ENCODE results near the gene VAT1.
A peak's percentile ranks its signal among the peaks of the same experiment; 100 is the strongest.
"Not testable (repeated sequence)": the region's sequence is repeated elsewhere in the genome, so short reads cannot be mapped to it uniquely, and the experiment has no call there.

Gene VAT1

GRCh38 chr17:43006639-43007551, 15.3 kb downstream of the VAT1 start, which contains the start of gene IFI35:
Gene IFI35, plus strand, starts transcription at chr17:43006784. Its CDS starts 164 bp downstream, at chr17:43006948.
- DNase-seq: peak; percentile 92

DNA sequence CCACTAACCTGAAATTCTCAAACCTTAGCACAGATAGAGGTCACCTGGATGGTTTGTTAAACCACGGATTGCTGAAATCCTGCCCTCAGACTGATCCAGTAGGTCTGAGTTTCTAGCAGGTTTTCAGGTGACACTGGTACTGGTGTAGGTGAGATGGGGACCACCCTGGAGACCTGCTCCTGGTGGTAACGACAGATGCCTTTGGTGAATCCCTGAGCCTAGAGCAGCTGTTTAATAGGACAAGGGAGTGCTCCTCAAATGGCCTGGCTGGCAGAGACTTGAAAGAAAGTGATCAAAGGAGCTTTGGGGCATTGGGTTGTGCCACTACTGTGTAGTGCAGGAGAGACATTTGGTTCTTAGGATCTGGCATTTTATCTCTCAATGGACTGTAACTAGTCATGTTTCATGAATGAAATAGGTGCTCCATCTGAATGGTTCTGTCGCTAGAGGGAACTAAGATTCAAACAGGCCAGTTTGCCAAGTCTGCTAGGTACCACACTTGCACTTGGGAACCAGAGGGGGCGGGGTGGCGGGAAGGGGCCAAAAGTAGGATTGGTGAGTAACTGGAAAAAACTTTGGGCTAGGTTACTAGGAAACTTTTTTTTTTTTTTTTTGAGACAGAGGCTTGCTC, 18.5 kb downstream of the VAT1 start:
- peak; percentile 84 for DNase-seq

DNA sequence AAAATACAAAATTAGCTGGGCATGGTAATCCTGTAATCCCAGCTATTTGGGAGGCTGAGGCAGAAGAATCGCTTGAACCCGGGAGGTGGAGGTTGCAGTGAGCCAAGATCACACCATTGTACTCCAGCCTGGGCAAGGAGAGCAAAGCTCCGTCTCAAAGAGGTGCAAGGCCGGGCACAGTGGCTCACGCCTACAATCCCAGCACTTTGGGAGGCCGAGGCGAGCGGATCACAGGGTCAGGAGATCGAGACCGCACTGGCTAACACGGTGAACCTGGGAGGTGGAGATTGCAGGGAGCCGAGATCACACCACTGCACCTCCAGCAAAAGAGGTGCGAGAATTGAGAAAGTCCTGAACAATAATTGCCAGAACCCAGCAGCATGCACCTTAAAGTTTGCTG, 21.3 kb downstream of the VAT1 start:
- DNase-seq: not testable (repeated sequence)

DNA sequence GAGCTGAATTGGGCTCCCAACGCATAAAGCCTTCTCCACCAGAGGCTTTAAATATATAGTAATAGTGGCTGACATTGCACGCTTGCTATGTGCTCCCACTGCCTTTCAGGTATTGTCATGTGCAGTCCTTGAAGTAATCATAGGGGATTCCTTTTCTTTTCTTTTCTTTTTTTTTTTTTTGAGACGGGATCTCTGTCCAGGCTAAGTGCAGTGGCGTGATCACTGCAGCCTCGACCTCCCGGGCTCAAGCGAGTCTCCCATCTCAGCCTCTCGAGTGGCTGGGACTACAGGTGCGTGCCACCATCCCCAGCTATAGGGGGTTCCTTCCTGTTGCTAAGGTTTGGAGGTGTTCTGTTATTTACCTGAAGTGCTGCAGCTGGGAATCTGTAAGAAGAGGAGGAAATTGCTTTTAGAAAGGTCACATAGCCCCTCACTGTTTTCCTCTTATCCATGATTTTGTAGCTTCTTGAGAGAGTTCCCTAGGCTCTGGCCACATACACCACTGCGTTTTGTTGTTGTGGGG, 23.1 kb downstream of the VAT1 start:
- DNase-seq: no peak

DNA sequence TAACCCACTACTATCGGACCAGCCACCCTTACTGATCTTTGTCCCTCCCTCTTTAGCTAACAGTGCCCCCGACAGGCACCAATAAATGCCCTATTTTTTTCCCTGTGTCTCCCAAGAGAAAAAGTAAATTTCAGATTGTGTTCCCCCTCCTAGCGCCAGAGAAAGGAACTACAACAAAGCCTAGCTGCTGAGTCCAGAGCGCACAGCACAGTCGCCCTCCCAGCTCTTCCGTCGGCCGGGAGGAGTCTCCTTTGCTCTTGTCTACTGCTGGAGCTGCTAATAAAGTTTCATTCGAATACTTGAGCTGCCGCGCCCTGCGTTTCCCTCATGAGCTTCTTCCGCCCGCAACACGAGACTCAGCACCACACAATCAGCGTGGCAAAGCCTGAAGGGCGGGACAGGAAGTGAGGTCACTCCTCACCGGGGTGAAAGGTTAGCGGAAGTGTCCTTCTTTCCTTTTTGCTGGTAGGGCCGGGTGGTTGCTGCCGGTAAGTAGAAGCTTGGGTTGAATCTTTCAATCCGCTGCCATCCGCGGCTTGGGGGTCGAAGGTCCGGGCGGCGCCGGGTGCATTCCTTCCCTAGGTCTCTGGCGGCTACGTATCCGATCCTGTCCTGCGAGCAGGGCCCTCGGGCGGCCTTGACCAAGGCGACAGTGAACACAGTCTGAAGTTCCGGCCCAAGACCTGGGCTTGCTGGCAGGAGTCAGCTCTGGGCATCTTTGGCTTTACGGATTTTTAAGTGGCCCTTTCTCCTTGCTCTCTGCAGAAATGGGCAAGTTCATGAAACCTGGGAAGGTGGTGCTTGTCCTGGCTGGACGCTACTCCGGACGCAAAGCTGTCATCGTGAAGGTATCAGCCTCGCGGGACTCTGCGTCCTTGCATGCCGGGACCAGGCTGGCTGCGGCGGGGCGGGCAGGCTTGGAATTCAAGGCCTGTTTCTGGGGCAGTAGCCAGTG, 23.9 kb downstream of the VAT1 start, which contains the start of gene RPL27:
RPL27 (plus strand) TSS at position 436 of the 955 bp plus-strand sequence; CDS start at position 768, 332 bp downstream.
- peak; percentile 100 for DNase-seq

DNA sequence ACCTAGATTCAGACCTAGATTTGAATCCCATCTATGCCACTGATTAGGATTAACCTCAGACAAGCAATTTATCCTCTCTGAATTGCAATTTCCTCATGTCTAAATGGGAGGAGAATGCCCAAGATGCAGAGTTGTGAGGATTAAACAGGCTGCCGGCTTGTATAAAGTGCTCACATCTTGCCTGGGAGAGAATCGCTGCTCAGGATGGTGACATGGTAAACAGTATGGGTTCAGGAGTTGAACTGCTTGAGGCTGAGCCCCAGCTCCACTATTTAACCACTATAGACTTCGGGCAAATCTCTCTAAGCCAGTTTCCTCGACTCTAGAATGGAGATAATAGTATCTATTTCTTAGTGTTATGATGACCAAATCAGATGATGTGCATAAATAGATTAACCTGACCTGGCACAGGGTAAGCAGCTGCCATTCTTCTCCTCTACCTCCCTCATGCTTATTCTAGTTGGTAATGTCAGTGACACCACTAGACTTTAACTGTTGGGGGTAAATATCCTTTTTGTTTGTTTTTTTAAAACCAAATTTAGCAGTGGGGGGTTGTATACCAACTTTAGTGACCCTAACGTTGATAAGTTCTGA, 24.7 kb downstream of the VAT1 start:
- no peak for DNase-seq

DNA sequence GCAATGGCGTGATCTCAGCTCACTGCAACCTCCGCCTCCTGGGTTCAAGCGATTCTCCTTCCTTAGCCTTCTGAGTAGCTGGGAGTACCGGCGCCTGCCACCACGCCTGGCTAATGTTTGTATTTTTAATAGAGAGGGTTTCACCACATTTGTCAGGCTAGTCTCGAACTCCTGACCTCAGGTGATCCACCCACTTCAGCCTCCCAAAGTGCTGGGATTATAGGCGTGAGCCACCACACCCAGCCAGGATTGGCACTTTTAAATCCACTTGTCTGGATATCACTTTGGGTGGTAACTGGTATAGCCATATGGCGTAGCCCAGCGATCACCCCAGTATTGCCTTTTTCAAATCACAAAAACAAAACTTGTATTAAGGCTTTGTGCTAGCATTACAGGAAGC, 28.3 kb downstream of the VAT1 start:
- DNase-seq: not testable (repeated sequence)

DNA sequence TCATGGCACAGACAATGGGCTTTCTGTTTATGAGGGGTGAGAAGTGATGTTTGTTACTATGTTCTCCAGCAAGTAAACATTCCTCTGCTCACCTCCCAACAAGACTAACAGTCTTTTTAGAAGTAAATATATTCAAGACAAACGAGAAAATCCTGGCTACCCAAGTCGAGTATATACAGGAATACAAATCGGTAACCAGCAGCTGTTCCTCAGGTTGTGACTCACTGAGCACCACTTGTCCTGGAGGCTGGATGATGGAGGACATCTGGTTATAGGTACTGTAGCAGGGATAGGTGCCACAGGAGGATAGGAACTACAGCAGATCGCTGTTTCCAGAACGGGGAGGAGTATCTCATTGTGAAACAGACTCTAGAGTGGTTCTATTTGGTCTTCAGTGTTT, 29.3 kb downstream of the VAT1 start:
- DNase-seq: no peak

DNA sequence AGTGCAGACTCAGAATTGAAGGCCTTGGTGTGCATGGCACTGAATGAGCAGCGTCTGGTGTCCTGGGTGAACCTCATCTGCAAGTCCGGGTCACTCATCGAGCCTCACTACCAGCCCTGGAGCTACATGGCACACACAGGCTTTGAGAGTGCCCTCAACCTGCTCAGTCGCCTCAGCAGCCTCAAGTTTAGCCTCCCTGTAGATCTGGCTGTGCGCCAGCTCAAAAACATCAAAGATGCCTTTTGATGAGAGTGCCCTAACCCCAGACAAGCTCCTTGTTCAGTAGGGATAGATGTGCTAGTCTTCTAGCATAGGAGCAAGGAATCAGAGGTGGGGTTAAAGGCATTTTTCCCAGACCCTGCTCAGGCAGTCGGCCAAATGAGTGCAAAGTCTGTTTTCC, 30.7 kb downstream of the VAT1 start:
- no peak for DNase-seq

DNA sequence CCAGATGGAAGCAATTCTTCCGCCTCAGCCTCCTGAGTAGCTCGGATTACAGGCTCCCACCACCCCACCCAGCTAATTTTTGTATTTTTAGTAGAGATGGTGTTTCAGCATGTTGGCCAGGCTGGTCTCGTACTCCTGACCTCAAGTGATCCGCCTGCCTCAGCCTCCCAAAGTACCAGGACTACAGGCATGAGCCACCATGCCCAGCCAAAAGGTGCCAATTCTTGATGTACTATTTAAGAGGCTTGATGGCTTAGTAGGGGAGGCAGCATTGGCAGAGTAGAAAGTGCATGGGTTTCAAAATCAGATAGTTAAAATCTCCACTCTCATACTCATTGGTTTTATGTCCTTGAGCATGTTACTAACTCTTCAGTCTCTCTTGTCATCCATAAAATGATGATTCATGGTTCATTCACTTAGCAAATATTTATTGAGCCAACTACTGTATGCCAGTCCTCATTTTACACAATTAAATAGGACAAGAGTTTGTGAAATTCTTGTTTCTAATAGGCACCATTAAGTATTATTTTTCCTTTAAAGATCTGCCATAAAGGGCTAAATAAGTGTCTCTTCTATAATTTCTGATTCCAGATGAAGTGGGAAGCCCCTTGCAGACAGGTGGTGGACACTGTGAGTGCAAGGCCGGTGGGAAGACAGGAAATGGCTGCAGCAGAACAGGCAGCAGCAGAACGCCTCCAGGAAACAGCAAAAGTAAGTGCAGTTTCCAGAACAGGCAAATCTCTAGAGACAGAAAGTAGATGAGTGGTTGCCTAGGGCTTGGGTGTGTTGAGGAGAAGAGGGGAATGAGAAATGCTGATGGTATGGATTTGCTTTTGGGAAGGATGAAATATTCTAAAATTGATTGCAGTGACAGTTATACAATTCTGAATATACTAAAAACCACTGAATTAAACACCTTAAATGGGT, 32.2 kb downstream of the VAT1 start:
- DNase-seq: peak; percentile 73

DNA sequence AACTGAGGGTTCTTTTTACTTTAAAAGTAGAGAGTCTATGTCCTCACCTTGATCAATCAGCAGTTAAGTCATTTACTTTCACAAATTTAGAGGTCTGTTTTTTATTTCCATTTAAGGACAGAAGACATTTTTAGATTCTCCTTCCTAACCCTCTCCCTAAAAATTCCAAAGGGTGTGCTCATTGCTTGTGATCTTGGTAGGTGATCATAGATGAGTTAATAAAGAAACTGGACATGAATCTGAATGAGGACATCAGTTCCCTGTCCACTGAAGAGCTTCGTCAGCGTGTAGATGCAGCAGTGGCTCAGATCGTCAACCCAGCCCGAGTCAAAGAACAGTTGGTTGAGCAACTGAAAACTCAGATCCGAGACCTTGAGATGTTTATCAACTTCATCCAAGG, 33.0 kb downstream of the VAT1 start:
- DNase-seq: peak; percentile 39

DNA sequence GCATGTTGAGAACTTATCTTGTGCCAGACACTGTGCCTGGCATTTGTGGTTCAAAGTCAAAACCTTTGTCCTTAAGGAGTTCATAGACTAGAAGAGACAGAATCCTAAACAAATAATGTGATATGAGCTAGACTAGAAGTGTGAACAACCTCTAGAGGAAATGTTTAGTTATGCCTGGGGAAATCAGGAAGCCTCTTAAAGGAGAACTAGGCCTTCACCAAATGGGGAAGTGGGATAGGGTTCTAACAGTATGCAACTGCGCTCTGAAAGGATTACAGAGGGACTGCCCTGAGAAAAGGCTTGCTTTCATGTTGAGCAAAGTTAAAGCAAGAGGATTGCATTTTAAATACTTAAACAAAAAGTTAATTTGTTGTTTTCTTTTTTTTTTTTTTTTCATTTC, 37.0 kb downstream of the VAT1 start:
- DNase-seq: no peak

DNA sequence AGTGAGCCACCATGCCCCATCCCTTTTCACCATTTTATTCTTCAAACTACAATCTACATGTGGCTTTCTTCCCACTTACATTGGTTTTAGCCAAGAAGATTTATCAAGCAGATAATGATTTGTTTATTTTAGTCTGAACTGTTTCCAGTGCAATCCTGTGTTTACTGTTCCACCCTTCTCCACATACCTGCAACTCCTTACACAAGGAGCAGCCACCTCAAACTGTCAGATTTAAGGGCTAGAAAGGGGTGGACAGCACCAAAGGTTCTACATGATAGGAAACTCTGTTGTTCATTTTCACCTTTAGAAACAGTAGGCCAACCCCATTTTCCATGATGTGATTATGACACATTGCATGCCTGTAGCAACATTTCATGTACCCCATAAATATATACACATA, 39.9 kb downstream of the VAT1 start:
- DNase-seq: no peak

- DNase-seq: peak; percentile 60
Observed at GRCh38 chr17:42980766-42981397, 41.3 kb downstream of the VAT1 start.

- peak; percentile 90 for DNase-seq
Observed at GRCh38 chr17:42980274-42980765, 41.9 kb downstream of the VAT1 start, which contains the start of gene RUNDC1. Gene RUNDC1, plus strand, starts transcription at chr17:42980565. Its CDS starts 12 bp downstream, at chr17:42980577.

DNA sequence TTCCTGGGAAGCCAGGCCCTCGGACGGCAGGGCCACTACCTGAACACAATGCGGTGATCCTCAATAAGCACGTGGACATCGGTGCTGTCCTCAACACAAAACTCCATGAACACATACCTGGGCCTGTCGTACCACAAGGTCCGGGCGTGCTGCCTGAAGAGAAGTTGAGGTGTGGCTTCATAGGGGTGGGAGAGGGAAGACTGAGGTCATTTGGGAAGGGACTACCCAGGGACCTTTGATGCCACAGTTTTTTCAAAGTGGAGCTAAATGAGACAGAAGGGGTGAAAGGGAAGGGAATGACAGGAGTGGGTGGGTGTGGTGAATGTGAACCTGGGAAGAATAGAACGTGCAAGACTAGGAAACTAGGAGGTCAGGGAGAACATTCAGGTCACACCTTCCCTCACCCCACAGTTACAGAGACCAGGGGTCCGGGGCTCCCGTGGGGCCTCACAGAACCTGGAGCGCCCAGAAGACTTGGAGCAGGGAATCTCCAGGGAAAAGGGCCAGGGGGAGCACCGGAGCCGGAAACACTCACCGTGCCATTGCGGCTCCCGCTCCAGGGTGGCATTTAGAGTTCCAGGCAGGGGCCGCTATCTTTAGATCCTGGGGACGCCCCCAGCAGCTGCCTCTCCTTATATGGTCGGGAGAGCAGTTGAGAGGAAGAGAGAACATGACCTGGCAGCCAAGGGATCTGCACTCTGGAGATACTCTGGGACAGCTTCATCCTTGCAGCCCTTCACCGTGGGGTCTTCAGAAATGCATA, 42.5 kb downstream of the VAT1 start, which contains the start of gene PTGES3L:
PTGES3L (minus strand) TSS at position 570 of the 763 bp plus-strand sequence; CDS start at position 543, 27 bp downstream.
- peak; percentile 71 for DNase-seq

GRCh38 chr17:42975701-42976100, 46.5 kb downstream of the VAT1 start:
- not testable (repeated sequence) for DNase-seq

GRCh38 chr17:42975265-42975664, 46.9 kb downstream of the VAT1 start:
- no peak for DNase-seq

- DNase-seq: not testable (repeated sequence)
Observed at GRCh38 chr17:42973323-42973722, 48.9 kb downstream of the VAT1 start.

All from EL (cell line).